GM12874 (cell line): ENCODE measurements around the gene PLEKHJ1.

Experiments
- TF ChIP-seq, protein P1 (sequence below): IDR thresholded peaks from 2 replicates; pipeline ENCODE4 v1.5.1; 2011; ENCODE audit warnings: low read depth, mild to moderate bottlenecking, control low read depth, low read length, moderate library complexity; ENCODE audit not compliant: insufficient read depth

The PLEKHJ1 gene

DNA sequence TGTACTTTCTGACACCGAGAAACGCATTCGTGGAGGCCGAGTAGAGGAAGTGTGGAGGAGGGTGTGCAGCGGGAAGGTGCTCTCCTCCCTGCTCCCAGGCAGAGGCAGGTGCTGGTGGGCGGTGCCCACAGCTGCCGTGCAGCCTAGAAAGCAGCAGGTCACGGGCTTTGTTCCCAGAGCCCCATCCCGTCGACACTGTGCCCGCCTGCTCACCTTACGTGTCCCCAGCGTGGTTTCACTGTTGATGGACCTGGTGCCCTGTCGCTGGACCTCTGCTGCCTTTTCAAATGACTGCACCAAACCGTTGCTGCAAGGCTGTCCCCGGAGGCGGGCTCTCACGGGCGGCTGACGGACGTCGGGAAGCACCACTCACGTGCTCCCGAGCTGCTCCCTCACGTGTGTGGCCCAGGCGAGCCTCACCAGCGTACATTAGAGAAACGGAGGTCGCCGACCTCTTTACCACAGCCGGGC lies 20.8 kb downstream of the PLEKHJ1 start:
- TF ChIP-seq, protein P1, sequence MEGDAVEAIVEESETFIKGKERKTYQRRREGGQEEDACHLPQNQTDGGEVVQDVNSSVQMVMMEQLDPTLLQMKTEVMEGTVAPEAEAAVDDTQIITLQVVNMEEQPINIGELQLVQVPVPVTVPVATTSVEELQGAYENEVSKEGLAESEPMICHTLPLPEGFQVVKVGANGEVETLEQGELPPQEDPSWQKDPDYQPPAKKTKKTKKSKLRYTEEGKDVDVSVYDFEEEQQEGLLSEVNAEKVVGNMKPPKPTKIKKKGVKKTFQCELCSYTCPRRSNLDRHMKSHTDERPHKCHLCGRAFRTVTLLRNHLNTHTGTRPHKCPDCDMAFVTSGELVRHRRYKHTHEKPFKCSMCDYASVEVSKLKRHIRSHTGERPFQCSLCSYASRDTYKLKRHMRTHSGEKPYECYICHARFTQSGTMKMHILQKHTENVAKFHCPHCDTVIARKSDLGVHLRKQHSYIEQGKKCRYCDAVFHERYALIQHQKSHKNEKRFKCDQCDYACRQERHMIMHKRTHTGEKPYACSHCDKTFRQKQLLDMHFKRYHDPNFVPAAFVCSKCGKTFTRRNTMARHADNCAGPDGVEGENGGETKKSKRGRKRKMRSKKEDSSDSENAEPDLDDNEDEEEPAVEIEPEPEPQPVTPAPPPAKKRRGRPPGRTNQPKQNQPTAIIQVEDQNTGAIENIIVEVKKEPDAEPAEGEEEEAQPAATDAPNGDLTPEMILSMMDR: no peak

DNA sequence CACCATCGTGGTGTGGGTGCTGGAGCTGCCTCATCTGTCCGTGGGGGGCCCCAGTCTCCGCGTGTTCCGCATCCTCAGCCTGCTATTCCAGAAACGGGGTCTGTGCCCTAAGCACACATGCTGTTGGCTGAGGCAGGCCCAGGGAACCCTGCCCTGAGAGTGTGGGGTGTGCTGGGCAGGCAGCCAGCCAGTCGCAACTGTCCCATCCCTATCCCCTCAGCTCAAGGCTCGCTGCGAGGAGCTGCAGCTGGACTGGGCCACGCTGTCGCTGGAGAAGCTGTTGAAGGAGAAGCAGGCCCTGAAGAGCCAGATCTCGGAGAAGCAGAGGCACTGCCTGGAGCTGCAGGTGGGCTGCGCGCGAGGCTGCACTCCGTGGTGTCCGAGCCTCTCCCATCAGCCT lies 21.9 kb downstream of the PLEKHJ1 start:
- TF ChIP-seq, protein P1: no peak

GRCh38 chr19:2213799-2214198 lies 22.3 kb downstream of the PLEKHJ1 start:
- TF ChIP-seq, protein P1: no peak

GRCh38 chr19:2212861-2213711 lies 23.0 kb downstream of the PLEKHJ1 start:
- TF ChIP-seq, protein P1: no peak

- TF ChIP-seq, protein P1: no peak
These were observed 25.0 kb downstream of the PLEKHJ1 start for GRCh38 chr19:2210987-2211740.

DNA sequence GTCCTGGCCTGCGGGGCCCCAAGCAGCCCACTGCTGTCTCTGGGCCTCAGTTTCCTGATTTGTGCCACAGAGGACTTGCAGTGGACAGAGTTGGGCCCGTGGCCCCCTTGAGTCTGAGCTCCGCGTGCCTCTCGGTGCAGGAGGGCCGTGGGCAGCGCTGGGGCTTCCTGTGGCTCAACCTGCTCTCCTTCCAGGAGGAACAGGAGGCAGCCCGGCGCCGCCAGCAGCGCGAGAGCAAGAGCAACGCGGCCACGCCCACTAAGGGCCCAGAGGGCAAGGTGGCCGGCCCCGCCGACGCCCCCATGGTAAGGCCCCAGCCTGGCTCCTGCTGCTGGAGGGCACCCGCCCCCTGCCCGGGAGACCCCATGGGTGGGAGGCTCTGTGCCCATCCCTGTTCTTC lies 25.9 kb downstream of the PLEKHJ1 start:
- TF ChIP-seq, protein P1: no peak

- TF ChIP-seq, protein P1: no peak
These were observed 26.7 kb downstream of the PLEKHJ1 start for GRCh38 chr19:2209408-2209807.
